Urinary bladder (tissue), 4 donors: ENCODE data around the gene DHRS1. TPM values are rescaled to one million over a fixed set of nuclear protein-coding genes. Genes with fewer than 3 reads are reported as not detected.

ENCODE experiments used
- DNase-seq: peaks from one replicate; pipeline ENCODE4 v3.0.0-alpha.2; 2015; ENCODE audit errors: extremely low spot score
- H3K27ac ChIP-seq: one replicate; pipeline ENCODE4 v1.5.1; 2013; ENCODE audit warnings: low read depth, mild to moderate bottlenecking, moderate library complexity
- H3K36me3 ChIP-seq: one replicate; pipeline ENCODE4 v1.6.1; 2013; ENCODE audit warnings: mild to moderate bottlenecking, moderate library complexity; ENCODE audit not compliant: insufficient read depth
- H3K4me1 ChIP-seq: one replicate; pipeline ENCODE4 v1.6.1; 2013; ENCODE audit warnings: mild to moderate bottlenecking, moderate library complexity; ENCODE audit not compliant: insufficient read depth
- H3K4me3 ChIP-seq: one replicate; pipeline ENCODE4 v1.5.1; 2013; ENCODE audit warnings: low read depth, low read length
- WGBS: extraction: QIAGEN DNeasy Blood & Tissue Kit; methylation state at CpG from one replicate; pipeline ENCODE4 v1.1.7; 2013; 5-methylcytosine and 5-hydroxymethylcytosine counted together
- polyA plus RNA-seq: library from polyadenylated mRNA; stranded (reverse); fragments of 200-250 nt; gene quantifications from one replicate; pipeline ENCODE4 v1.2.3, GENCODE V29; 2013
- total RNA-seq: library from RNA; depleted of rRNA; stranded (reverse); fragments of >200 nt; gene quantifications from one replicate; pipeline ENCODE4 v1.2.3, GENCODE V29; 2014
- donor health status: healthy with polysubstance abuse.
- donor health status: healthy.

DHRS1 gene
- total RNA-seq (10.4 TPM), polyA plus RNA-seq (33.4 TPM)

- DNase-seq: peak; percentile 80
- Histone ChIP-seq H3K4me1 (no peaks in the 10 kb centered on the region), H3K4me3 (peak within 1 kb of the TSS; percentile 96), H3K27ac (peak within 1 kb of the TSS; percentile 62), H3K36me3 (peaks cover 2% of the 10 kb centered on the region)
- WGBS: under 1% methylated on average over 75 of the region's 75 CpGs
Observed at GRCh38 chr14:24299255-24300191, at the start of gene DHRS1, which contains the start of gene NOP9. DHRS1 (minus strand) TSS chr14:24299780; CDS start chr14:24299106, 674 bp downstream. NOP9 (plus strand) TSS chr14:24299850; CDS start chr14:24299955, 105 bp downstream.

- WGBS: 96% methylated on average over 2 of the region's 2 CpGs
- no peaks in the 10 kb centered on the region for H3K36me3 ChIP-seq
- DNase-seq: no peak
Observed at GRCh38 chr14:24348186-24348585, 48.6 kb upstream of the DHRS1 start.

GRCh38 chr14:24347134-24347533 lies 47.6 kb upstream of the DHRS1 start:
- no peaks in the 10 kb centered on the region for H3K4me1 ChIP-seq
- no peak overlapping the region for H3K4me3 ChIP-seq
- WGBS: 52% methylated on average over 1 of the region's 1 CpG
- DNase-seq: no peak
- H3K27ac ChIP-seq: no peak overlapping the region
- H3K36me3 ChIP-seq: no peaks in the 10 kb centered on the region

More at GRCh38 chr14:24348186-24348585, 48.6 kb upstream of the DHRS1 start:
- Histone ChIP-seq H3K4me3 (no peak overlapping the region), H3K4me1 (no peaks in the 10 kb centered on the region), H3K27ac (no peak overlapping the region)

- no peak for DNase-seq
- WGBS: 73% methylated on average over 7 of the region's 7 CpGs
- H3K36me3 ChIP-seq: no peaks in the 10 kb centered on the region
- no peaks in the 10 kb centered on the region for H3K4me1 ChIP-seq
- no peak overlapping the region for H3K27ac ChIP-seq
- no peak overlapping the region for H3K4me3 ChIP-seq
Observed at GRCh38 chr14:24343795-24344660, 44.4 kb upstream of the DHRS1 start.

- Histone ChIP-seq H3K4me1 (no peaks in the 10 kb centered on the region), H3K36me3 (no peaks in the 10 kb centered on the region), H3K27ac (no peak overlapping the region), H3K4me3 (no peak overlapping the region)
- 93% methylated on average over 4 of the region's 4 CpGs for WGBS
- DNase-seq: no peak
Observed at GRCh38 chr14:24342889-24343288, 43.3 kb upstream of the DHRS1 start.

DNA sequence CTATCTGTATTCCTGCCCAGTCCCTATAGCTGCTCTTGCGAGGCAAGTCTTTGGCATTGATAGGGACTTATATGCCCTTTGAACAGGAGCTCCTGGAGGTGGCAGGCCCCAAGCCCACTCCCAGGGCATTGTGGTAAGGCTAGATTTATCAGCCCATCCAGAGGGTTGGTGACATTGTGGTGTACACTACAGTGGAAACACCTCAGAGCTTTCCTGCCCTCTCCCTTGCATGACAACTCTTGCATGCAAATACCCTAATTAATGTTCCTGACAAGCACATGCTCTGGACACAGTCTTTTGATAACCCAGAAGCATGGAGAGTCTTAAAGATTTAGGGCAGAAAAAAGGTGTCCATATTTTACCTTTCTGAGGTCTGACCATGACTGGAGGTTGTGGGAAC lies 41.0 kb upstream of the DHRS1 start:
- 98% methylated on average over 1 of the region's 1 CpG for WGBS

DNA sequence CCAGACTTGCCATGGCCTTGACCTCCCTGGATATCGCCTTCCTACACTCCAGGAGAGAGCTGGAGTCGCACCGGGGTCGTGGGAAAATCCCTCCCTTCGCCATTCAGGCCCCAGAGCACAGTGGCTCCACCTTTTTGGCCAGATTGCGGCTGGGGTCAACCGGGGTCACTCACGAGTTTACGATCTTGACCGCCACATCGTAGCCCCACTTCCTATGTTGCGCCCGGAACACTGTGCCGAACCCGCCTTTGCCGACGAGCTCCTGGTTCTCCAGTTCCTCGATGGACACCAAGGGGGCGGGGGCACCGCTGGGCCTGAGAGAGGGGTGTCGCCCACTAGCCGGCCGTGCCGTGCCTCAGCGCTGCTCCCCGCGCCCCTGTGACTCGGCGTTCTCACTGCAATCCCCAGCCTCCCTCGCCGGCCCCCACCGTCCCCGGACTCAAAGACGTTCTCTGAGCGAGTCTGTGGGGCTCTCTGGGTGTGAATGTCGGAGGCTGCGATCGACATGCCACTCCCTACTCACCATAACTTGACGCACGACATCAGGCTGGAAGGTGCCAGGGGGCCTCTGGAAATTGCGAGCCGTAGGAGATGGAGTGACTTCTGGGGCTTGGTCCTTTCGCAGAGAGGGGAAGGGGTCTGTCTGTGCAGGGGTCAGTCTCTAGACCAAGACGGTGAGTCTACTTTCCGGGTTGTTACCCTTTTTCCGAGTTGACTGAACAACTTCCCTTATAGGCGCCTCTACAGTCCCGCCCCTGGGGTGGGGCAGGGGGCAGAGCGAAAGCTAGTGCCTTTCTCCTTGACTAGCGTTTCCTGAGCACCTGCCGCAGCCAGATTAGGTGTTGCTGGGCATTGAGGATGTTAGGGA lies 39.9 kb upstream of the DHRS1 start, which contains the start of gene RIPK3:
Gene RIPK3 (minus strand): TSS at position 708 of the 868 bp plus-strand sequence. CDS start 165 bp downstream, at position 543.
- no peaks in the 10 kb centered on the region for H3K4me1 ChIP-seq
- peaks cover 3% of the 10 kb centered on the region for H3K36me3 ChIP-seq
- peak; percentile 33 for DNase-seq
- H3K27ac ChIP-seq: no peak within 1 kb of the TSS
- 15% methylated on average over 51 of the region's 51 CpGs for WGBS
- H3K4me3 ChIP-seq: peak within 1 kb of the TSS; percentile 38

More for the DNA sequence above, 41.0 kb upstream of the DHRS1 start:
- no peak for DNase-seq
- Histone ChIP-seq H3K27ac (no peak overlapping the region), H3K4me3 (no peak overlapping the region), H3K36me3 (peaks cover 3% of the 10 kb centered on the region), H3K4me1 (no peaks in the 10 kb centered on the region)

- Histone ChIP-seq H3K4me1 (no peaks in the 10 kb centered on the region), H3K4me3 (peak overlapping the region; percentile 38), H3K27ac (no peak overlapping the region), H3K36me3 (peaks cover 3% of the 10 kb centered on the region)
- DNase-seq: no peak
- 81% methylated on average over 14 of the region's 14 CpGs for WGBS
Observed at GRCh38 chr14:24338843-24339242, 39.3 kb upstream of the DHRS1 start.

GRCh38 chr14:24337824-24338175 lies 38.2 kb upstream of the DHRS1 start:
- Histone ChIP-seq H3K27ac (no peak overlapping the region), H3K36me3 (peaks cover 3% of the 10 kb centered on the region), H3K4me3 (no peak overlapping the region), H3K4me1 (no peaks in the 10 kb centered on the region)
- DNase-seq: no peak
- WGBS: 94% methylated on average over 8 of the region's 8 CpGs

- Histone ChIP-seq H3K27ac (no peak overlapping the region), H3K4me3 (no peak overlapping the region), H3K36me3 (peaks cover 3% of the 10 kb centered on the region), H3K4me1 (no peaks in the 10 kb centered on the region)
- WGBS: 91% methylated on average over 7 of the region's 7 CpGs
- DNase-seq: no peak
Observed at GRCh38 chr14:24337144-24337823, 37.7 kb upstream of the DHRS1 start.

DNA sequence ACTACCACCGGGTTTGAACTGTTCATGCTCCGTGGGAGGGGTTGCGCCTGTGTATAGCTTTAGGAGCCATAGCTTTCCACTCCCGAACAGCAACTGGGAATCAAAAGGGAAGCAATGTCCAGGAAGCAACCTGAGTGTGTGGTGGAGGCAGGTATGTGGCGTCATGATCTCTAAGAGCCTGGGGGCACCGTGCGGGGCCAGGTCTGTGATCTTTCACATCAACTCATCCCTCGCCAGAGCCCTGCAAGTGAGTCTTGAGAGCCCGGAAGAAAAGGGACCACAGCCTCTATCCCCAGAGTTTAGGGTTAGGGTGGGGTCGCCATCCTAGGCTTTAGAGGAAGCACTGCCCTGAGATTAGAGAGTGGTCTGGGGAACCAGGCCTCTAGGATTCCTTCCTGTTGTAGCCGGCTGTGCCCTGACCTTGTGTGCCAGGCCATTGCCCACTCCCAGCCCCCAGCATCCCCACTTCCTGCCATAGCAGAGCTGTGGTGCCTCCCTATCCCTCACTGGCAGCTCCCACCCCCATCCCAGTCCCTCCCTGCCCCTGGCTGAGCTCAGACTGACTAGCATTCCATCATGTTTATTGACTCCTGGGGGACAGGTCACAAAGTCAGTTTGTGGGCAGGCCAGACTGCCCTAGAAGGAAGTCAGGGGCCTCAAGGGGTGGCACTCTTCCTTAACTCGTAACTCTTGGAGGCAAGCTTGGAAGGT lies 36.0 kb upstream of the DHRS1 start:
- DNase-seq: no peak
- no peak overlapping the region for H3K4me3 ChIP-seq
- peaks cover 3% of the 10 kb centered on the region for H3K36me3 ChIP-seq
- 66% methylated on average over 12 of the region's 12 CpGs for WGBS
- no peaks in the 10 kb centered on the region for H3K4me1 ChIP-seq
- H3K27ac ChIP-seq: no peak overlapping the region
